ENCODE data around the gene ZBTB7C. TPM values are rescaled to one million over a fixed set of nuclear protein-coding genes. Genes with fewer than 3 reads are reported as not detected.

ZBTB7C gene
- total and polyA plus RNA-seq, 2 of the 8 experiments (the other 6 are each of a cell fraction or from before 2014, with no cell fraction given) = 0.15 to 0.45 TPM

DNA sequence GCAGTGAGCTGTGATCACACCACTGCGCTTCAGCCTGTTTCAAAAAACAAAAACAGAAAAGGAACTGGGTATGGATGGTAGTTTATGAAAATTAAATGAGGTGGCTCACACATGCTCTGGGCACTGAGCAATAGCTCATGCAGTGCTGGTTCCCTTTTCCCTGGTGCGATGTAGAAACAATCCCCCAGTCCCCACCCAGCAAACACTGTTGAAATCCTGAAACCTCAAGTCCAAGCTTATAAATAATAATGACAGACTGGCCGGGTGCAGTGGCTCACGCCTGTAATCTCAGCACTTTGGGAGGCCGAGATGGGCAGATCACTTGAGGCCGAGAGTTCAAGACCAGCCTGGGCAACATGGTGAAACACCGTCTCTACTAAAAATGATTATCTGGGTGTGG, 423.3 kb downstream of the ZBTB7C start (continued):
- TF ChIP-seq KDM5A (IDR thresholded peaks at IDR 0.05; ENCODE audit: low read length) = no peak
- TF ChIP-seq, protein P1, sequence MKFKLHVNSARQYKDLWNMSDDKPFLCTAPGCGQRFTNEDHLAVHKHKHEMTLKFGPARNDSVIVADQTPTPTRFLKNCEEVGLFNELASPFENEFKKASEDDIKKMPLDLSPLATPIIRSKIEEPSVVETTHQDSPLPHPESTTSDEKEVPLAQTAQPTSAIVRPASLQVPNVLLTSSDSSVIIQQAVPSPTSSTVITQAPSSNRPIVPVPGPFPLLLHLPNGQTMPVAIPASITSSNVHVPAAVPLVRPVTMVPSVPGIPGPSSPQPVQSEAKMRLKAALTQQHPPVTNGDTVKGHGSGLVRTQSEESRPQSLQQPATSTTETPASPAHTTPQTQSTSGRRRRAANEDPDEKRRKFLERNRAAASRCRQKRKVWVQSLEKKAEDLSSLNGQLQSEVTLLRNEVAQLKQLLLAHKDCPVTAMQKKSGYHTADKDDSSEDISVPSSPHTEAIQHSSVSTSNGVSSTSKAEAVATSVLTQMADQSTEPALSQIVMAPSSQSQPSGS (IDR thresholded peaks at IDR 0.05; ENCODE audit: low read length) = no peak
